SK-N-SH treated with all-trans-retinoic acid at 6 μM for 48 hours (cell line): ENCODE results near the gene NR1H4.

ENCODE experiments used
- ARNTL ChIP-seq: fragments of 450-650 bp; formaldehyde crosslinking; IDR thresholded peaks from 2 replicates; pipeline ENCODE4 v1.5.0; 2020; ENCODE audit warnings: low read depth, mild to moderate bottlenecking, moderate library complexity, borderline replicate concordance
- CREB5 ChIP-seq: fragments of 250-450 bp; sonication (Bioruptor Pico); IDR thresholded peaks from 2 replicates; pipeline ENCODE4 v1.5.1; 2020; ENCODE audit warnings: low read depth, mild to moderate bottlenecking, moderate library complexity
- OSR1 ChIP-seq: fragments of 250-450 bp; sonication (Bioruptor Pico); IDR thresholded peaks from 2 replicates; pipeline ENCODE4 v1.8.0; 2022; ENCODE audit warnings: moderate library complexity, mild to moderate bottlenecking, inconsistent platforms
- PATZ1 ChIP-seq: fragments of 250-450 bp; sonication (Bioruptor Pico); IDR thresholded peaks from 2 replicates; pipeline ENCODE4 v1.8.0; 2020; ENCODE audit warnings: mild to moderate bottlenecking, moderate library complexity, borderline replicate concordance
- POU6F1 ChIP-seq: fragments of 250-450 bp; sonication (Bioruptor Pico); IDR thresholded peaks from 2 replicates; pipeline ENCODE4 v1.8.0; 2021; ENCODE audit warnings: low read depth, mild to moderate bottlenecking, moderate library complexity, borderline replicate concordance
- RARB ChIP-seq: fragments of 250-450 bp; sonication (Bioruptor Pico); IDR thresholded peaks from 2 replicates; pipeline ENCODE4 v1.8.0; 2021; ENCODE audit warnings: mild to moderate bottlenecking, moderate library complexity
- TCF4 ChIP-seq: fragments of 250-450 bp; sonication (Bioruptor Pico); IDR thresholded peaks from 2 replicates; pipeline ENCODE4 v1.8.0; 2021; ENCODE audit warnings: mild to moderate bottlenecking, moderate library complexity, borderline replicate concordance
- TOX ChIP-seq: fragments of 250-450 bp; sonication (Bioruptor Pico); IDR thresholded peaks from 2 replicates; pipeline ENCODE4 v1.8.0; 2021; ENCODE audit warnings: mild to moderate bottlenecking, moderate library complexity, borderline replicate concordance
- ZC3H10 ChIP-seq: fragments of 250-450 bp; sonication (Bioruptor Pico); IDR thresholded peaks from 2 replicates; pipeline ENCODE4 v1.5.1; 2021; ENCODE audit warnings: mild to moderate bottlenecking, moderate library complexity
- ZFP30 ChIP-seq: fragments of 450-650 bp; formaldehyde crosslinking; IDR thresholded peaks from 2 replicates; pipeline ENCODE4 v1.5.0; 2022; ENCODE audit warnings: mild to moderate bottlenecking, moderate library complexity
- ZNF565 ChIP-seq: fragments of 450-650 bp; formaldehyde crosslinking; conservative IDR thresholded peaks from 2 replicates; pipeline ENCODE4 v1.5.0; 2020; ENCODE audit warnings: low read depth, mild to moderate bottlenecking, moderate library complexity
- ZNF8 ChIP-seq: fragments of 450-650 bp; formaldehyde crosslinking; IDR thresholded peaks from 2 replicates; pipeline ENCODE4 v1.5.0; 2020; ENCODE audit warnings: mild to moderate bottlenecking, moderate library complexity

DNA sequence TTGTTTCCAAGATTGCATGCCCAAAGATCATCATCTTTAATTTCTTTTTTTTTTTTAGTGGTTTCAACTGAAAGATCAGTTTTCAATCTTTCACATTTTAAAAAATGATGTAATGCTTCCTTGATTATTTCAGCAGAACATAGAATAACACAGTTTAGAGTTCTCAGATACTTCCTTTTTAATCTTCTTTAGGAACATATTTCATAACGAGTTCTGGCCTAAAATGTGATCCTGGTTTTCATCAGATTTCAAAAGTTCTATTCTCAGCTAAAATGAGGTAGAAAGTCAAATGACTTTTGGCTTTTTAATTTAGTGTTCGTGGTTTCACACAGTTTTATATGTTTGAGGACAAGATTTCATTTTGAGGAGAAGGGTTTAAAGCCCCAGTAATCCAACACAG is 40.0 kb upstream of the NR1H4 start:
- TF ChIP-seq ZFP30 (CRISPR knock-in tag) (no peak), PATZ1 (CRISPR knock-in tag) (no peak), ZNF565 (CRISPR knock-in tag) (no peak), OSR1 (CRISPR knock-in tag) (no peak), TOX (CRISPR knock-in tag) (no peak), ZNF8 (CRISPR knock-in tag) (no peak), RARB (CRISPR knock-in tag) (no peak), ARNTL (CRISPR knock-in tag) (no peak), CREB5 (CRISPR knock-in tag) (no peak), TCF4 (no peak), ZC3H10 (no peak), POU6F1 (CRISPR knock-in tag) (no peak)
